ENCODE data around the gene COL16A1. TPM values are rescaled to one million over a fixed set of nuclear protein-coding genes. Genes with fewer than 3 reads are reported as not detected.

COL16A1 gene
- polyA plus RNA-seq, 1 of the 3 experiments (the other 2 are of a cell fraction) = 10.4 TPM

- Histone ChIP-seq H3K36me3 (replicated peaks in 1 of 2; ENCODE audit: control insufficient read depth in 1 of 2, insufficient read depth in 2 of 2, low read length in 1 of 2) (no peaks in the 10 kb centered on the region), H3K9ac (no peak overlapping the region), H3K4me2 (no peak overlapping the region), H3K27ac (ENCODE audit: low read depth in 2 of 2, low read length in 1 of 2) (no peak overlapping the region), H3K79me2 (ENCODE audit: insufficient read depth) (peaks cover 5% of the 10 kb centered on the region; the same call in 1 of the 2 replicates), H3K27me3 (ENCODE audit: insufficient read depth) (no peaks in the 10 kb centered on the region), H2AFZ (ENCODE audit: low read depth) (no peak overlapping the region), H3F3A (replicated peaks; ENCODE audit: insufficient read depth) (peaks cover 6% of the 10 kb centered on the region), H3K4me3 (ENCODE audit: low read depth in 2 of 2, low read length in 1 of 2) (no peak overlapping the region), H3K4me1 (ENCODE audit: control insufficient read depth in 1 of 2, insufficient read depth in 2 of 2, low read depth in 1 of 2, low read length in 1 of 2) (peaks cover 0 to 10% of the 10 kb centered on the region in 2 experiments; a peak in 2 of 4 replicates), H3K9me2 (no peaks in the 10 kb centered on the region), H3K9me3 (no peaks in the 10 kb centered on the region), H4K20me1 (ENCODE audit: insufficient read depth) (no peaks in the 10 kb centered on the region)
- ChIA-PET POLR2A (no interaction called here), CTCF (interaction anchor here (0.8 to 1.7 kb wide), 9 partner anchors 13 to 304 kb away, joined by 3 to 13 read pairs (median 3); no protein-coding TSS in a partner anchor)
- 33% methylated on average over 1 of the region's 1 CpG for WGBS (ENCODE audit: low lambda C conversion rate)
- no peak for TF ChIP-seq FOXJ3 (CRISPR knock-in tag; IDR thresholded peaks at IDR 0.05)
- no peak for DNase-seq
Observed at GRCh38 chr1:31651089-31651420, 52.8 kb downstream of the COL16A1 start.

DNA sequence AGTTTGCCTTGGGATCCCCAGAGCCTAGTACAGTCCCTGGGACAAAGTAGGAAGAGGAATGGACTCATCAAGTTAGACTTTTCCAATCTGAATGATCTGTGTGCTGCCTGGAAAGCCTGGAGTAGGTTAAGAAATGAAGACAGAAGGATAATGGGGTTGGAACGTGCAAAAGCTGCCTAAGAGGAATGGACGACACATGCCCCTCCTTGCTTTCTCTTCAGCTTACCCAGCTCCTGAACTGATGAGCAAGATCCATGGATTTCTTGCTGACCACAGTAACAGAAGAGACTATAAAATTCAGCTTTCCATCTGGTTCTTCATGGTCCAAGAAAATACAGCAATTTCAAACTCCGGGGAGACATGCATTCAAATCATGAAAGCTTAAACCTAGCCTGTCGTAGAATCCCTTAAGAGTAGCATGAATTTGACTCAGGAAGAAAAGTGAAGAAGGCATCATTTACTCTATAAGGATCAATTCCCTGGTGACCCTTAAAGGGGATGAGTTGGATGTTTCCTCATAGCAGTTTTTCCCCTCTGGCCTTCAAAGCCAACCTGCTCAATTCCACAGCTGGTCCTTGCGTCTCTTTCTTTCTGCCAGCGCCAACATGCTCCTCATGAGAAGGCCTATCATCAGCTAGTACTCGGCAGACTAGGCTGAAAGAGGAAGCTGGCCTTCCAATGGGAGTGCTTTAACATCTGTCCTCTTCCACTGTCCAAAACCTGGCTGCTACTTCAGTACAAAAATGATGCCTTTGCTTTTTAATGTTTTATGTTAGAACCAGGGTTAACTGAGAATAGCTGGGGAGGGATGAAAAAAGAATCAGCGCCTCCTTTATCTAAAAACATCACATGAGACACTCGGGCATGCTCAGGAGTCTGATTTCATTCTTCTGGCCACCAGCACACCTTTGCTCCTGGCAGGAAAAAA is 53.4 kb downstream of the COL16A1 start:
- Histone ChIP-seq H3K4me3 (ENCODE audit: low read depth in 2 of 2, low read length in 1 of 2) (no peak overlapping the region), H3K9ac (no peak overlapping the region), H3K4me1 (ENCODE audit: control insufficient read depth in 1 of 2, insufficient read depth in 2 of 2, low read depth in 1 of 2, low read length in 1 of 2) (peaks cover 0 to 15% of the 10 kb centered on the region in 2 experiments; a peak in 3 of 4 replicates), H3F3A (replicated peaks; ENCODE audit: insufficient read depth) (peaks cover 6% of the 10 kb centered on the region), H3K36me3 (replicated peaks in 1 of 2; ENCODE audit: control insufficient read depth in 1 of 2, insufficient read depth in 2 of 2, low read length in 1 of 2) (no peaks in the 10 kb centered on the region), H3K9me2 (no peaks in the 10 kb centered on the region), H3K79me2 (ENCODE audit: insufficient read depth) (peaks cover 8% of the 10 kb centered on the region; the same call in 1 of the 2 replicates), H3K4me2 (no peak overlapping the region), H2AFZ (ENCODE audit: low read depth) (no peak overlapping the region), H3K27me3 (ENCODE audit: insufficient read depth) (no peaks in the 10 kb centered on the region), H4K20me1 (ENCODE audit: insufficient read depth) (no peaks in the 10 kb centered on the region), H3K9me3 (no peaks in the 10 kb centered on the region), H3K27ac (ENCODE audit: low read depth in 2 of 2, low read length in 1 of 2) (no peak overlapping the region)
- no peak for TF ChIP-seq ZBTB33 (IDR thresholded peaks at IDR 0.05; ENCODE audit: borderline replicate concordance, low read depth)
- DNase-seq = no peak
- 89% methylated on average over 9 of the region's 9 CpGs for WGBS (ENCODE audit: low lambda C conversion rate)
- CTCF ChIA-PET = interaction anchor here (0.8 to 1.4 kb wide), 10 partner anchors 13 to 304 kb away, joined by 3 to 13 read pairs (median 3); no protein-coding TSS in a partner anchor
- POLR2A ChIA-PET = no interaction called here

DNA sequence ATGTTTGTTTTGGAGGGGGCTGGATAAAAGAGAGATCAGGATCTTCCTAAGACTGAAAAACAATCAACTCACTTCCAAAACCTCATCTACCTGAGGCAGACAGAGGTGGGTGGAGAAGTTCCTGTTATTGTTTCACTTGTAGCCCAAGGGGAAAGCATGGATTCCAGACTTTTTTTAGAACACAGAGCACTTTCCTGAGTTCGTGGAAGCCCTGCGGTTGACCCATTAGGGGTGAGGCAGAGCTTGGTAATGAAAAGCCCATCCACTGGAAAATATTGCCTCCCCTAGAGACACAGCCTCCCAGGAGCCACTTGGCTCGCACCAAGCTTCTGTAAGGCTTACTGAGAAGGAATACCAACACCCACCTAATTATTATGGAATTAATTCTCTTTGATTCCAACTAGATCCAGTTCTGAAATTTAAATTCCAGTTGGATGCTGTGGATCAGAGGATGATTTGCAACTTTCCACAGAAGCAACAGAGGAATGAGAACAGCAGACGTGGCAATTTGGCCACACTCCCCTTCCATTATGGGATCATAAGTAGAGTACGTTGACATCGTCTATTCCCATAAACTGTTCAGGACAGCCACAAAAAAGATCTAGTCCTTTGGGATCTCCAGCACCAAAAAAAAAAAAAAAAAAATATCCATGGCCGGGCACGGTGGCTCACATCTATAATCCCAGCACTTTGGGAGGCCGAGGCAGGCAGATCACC is 55.0 kb downstream of the COL16A1 start:
- Histone ChIP-seq H3K79me2 (ENCODE audit: insufficient read depth) (peaks cover 15% of the 10 kb centered on the region), H2AFZ (ENCODE audit: low read depth) (no peak overlapping the region), H3F3A (replicated peaks; ENCODE audit: insufficient read depth) (peaks cover 6% of the 10 kb centered on the region), H3K4me2 (no peak overlapping the region), H3K4me1 (ENCODE audit: control insufficient read depth in 1 of 2, insufficient read depth in 2 of 2, low read depth in 1 of 2, low read length in 1 of 2) (peaks cover under 1 to 20% of the 10 kb centered on the region in 2 experiments; a peak in 3 of 4 replicates), H3K9me2 (no peaks in the 10 kb centered on the region), H3K27me3 (ENCODE audit: insufficient read depth) (no peaks in the 10 kb centered on the region), H3K9ac (no peak overlapping the region), H3K27ac (ENCODE audit: low read depth in 2 of 2, low read length in 1 of 2) (no peak overlapping the region), H3K9me3 (no peaks in the 10 kb centered on the region), H3K4me3 (ENCODE audit: low read depth in 2 of 2, low read length in 1 of 2) (no peak overlapping the region), H3K36me3 (replicated peaks in 1 of 2; ENCODE audit: control insufficient read depth in 1 of 2, insufficient read depth in 2 of 2, low read length in 1 of 2) (no peaks in the 10 kb centered on the region), H4K20me1 (ENCODE audit: insufficient read depth) (no peaks in the 10 kb centered on the region)
- TF ChIP-seq, protein P1, sequence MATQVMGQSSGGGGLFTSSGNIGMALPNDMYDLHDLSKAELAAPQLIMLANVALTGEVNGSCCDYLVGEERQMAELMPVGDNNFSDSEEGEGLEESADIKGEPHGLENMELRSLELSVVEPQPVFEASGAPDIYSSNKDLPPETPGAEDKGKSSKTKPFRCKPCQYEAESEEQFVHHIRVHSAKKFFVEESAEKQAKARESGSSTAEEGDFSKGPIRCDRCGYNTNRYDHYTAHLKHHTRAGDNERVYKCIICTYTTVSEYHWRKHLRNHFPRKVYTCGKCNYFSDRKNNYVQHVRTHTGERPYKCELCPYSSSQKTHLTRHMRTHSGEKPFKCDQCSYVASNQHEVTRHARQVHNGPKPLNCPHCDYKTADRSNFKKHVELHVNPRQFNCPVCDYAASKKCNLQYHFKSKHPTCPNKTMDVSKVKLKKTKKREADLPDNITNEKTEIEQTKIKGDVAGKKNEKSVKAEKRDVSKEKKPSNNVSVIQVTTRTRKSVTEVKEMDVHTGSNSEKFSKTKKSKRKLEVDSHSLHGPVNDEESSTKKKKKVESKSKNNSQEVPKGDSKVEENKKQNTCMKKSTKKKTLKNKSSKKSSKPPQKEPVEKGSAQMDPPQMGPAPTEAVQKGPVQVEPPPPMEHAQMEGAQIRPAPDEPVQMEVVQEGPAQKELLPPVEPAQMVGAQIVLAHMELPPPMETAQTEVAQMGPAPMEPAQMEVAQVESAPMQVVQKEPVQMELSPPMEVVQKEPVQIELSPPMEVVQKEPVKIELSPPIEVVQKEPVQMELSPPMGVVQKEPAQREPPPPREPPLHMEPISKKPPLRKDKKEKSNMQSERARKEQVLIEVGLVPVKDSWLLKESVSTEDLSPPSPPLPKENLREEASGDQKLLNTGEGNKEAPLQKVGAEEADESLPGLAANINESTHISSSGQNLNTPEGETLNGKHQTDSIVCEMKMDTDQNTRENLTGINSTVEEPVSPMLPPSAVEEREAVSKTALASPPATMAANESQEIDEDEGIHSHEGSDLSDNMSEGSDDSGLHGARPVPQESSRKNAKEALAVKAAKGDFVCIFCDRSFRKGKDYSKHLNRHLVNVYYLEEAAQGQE (IDR thresholded peaks at IDR 0.05; ENCODE audit: low read depth, low read length) = no peak
- TF ChIP-seq RFX5 (IDR thresholded peaks at IDR 0.05; ENCODE audit: low read length) = no peak
- TF ChIP-seq SIN3A (IDR thresholded peaks at IDR 0.05; ENCODE audit: borderline replicate concordance, low read depth, low read length) = no peak
- TF ChIP-seq GATA2 (CRISPR knock-in tag; IDR thresholded peaks at IDR 0.05) = no peak
- TF ChIP-seq YY1 (IDR thresholded peaks at IDR 0.05; ENCODE audit: low read depth) = no peak
- no peak for TF ChIP-seq JUND (IDR thresholded peaks at IDR 0.05)
- TF ChIP-seq TCF12 (IDR thresholded peaks at IDR 0.05) = no peak
- TF ChIP-seq FOXM1 (IDR thresholded peaks at IDR 0.05; ENCODE audit: low read depth) = no peak
- no peak for TF ChIP-seq FOSL2 (IDR thresholded peaks at IDR 0.05; ENCODE audit: borderline replicate concordance, low read depth)
- no peak for TF ChIP-seq NRF1 (IDR thresholded peaks at IDR 0.05; ENCODE audit: low read depth, low read length)
- no peak for TF ChIP-seq POLR2AphosphoS5 (IDR thresholded peaks at IDR 0.05; ENCODE audit: low read depth, low read length)
- DNase-seq = no peak
- ChIA-PET POLR2A (no interaction called here), CTCF (interaction anchor here (0.8 to 1.3 kb wide), 4 partner anchors 16 to 85 kb away, joined by 3 to 5 read pairs (median 4); no protein-coding TSS in a partner anchor)
- 70% methylated on average over 9 of the region's 9 CpGs for WGBS (ENCODE audit: low lambda C conversion rate)

Measured in SK-N-SH (cell line).